ENCODE measurements around the gene ASB2.

GRCh38 chr14:93973607-93974006, 2.8 kb downstream of the ASB2 start:
- TF ChIP-seq CTCF (IDR thresholded peaks at IDR 0.05), result no peak
- no peak for TF ChIP-seq POLR2A (IDR thresholded peaks at IDR 0.05)
- no peak for TF ChIP-seq POLR2AphosphoS5 (IDR thresholded peaks at IDR 0.05; ENCODE audit: insufficient read depth in 1 of 2, low read depth in 1 of 2)
